GM12801 (cell line): Measurements from ENCODE around the gene HCCS.

Source experiments
- CTCF ChIP-seq: IDR thresholded peaks from one replicate; pipeline ENCODE4 v1.5.1; 2011; ENCODE audit warnings: control low read depth; ENCODE audit not compliant: insufficient read length; ENCODE audit errors: extremely low read depth

The HCCS gene

DNA sequence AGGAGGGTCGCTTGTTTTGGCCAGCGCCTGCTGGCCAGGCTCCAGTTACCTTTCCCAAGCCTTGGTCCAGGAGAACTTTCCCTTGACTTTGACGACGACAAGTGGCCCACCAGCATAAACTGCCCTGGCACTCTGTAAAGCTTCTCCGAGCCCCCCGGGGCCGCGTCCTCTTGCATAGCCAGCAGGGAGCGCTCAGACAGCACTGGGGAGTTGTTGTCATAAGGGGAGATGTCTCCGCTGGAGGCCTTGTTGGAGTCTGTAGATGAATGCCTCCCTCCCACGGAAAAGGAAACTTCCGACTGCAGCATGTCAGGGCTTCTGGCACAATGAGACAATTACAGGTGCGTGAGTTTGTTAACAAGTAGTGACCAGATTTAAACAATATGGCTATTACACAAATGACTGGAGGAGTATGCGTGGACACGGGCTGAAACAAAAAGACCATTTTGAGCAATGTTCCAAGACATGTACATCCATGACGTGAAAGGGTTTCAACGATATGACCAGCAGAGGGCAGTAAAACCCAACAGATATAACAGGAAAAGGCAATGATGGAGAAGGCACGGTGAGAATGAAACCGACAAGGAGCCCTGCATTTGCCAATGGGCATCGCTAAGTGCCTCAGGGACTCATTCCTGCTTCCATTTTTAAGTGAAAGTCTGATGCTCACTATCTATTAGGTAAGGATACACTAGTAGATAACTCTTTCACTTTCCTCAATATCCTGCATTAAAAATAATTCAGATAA lies 33.0 kb downstream of the HCCS start:
- TF ChIP-seq CTCF, result no peak

- TF ChIP-seq CTCF, result no peak
Observed at GRCh38 chrX:11146411-11146810, 35.3 kb downstream of the HCCS start.

DNA sequence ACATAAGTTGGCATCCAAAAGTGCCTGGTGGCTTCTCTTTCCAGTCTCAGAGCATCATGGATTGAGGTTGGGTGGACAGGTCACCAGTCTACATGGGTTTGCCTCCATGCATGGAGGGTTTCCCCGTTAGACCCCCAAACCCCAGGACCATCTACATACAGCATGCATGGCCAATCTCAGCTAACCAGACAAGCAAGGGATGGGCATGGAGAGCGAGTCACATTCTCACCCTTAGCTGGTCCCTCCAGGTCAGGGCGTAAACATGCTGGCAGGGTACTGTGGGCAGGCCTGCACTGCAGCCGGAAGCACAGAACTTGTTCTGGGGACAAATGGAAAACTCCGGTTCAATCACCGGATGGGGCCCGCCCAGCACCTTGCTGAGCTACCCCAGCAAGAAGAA lies 37.3 kb downstream of the HCCS start:
- no peak for TF ChIP-seq CTCF

DNA sequence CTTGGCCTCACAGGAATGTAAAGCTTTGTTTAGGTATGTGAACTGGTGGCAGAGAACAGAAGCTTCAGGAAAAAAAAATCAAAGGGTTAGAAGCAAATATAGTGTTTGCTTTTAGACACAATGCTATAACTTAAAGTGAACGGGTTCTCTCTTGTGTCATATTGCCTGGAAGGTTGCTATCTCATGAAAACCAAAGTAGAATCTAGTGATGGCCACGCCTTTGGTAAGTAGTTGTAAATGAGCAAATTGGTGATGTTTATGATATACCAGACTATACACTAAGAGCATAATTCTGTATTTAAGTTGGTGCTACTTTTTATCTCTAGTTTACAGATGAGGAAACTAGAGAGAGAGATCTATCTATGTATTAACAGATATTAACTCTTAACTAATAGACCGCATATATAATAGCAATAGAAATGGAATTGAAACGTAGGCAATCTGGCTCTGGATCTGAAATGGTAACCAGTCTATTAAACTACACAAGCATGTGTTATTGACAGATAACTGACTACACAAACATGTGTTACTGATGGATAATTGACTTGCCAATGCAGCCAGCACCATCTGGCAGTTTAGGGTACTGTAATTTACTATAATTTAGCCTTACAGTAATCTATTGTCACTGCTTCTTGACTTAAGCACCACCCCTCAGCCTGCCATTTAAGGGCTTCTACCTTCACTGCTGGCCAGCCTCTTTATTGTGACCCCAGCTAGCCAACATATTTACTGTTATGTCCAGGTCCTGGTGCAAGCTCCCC lies 40.8 kb downstream of the HCCS start:
- no peak for TF ChIP-seq CTCF

- TF ChIP-seq CTCF, result no peak
Observed at GRCh38 chrX:11159149-11159548, 48.0 kb downstream of the HCCS start.

- no peak for TF ChIP-seq CTCF
Observed at GRCh38 chrX:11164433-11164832, 53.3 kb downstream of the HCCS start.

GRCh38 chrX:11171956-11172355 lies 60.8 kb downstream of the HCCS start:
- no peak for TF ChIP-seq CTCF
